Suprapubic skin (tissue), 3 donors: ENCODE data around the gene CASP5.

Experiments used
- EP300 ChIP-seq: sonication (generic); formaldehyde crosslinking; IDR thresholded peaks from one replicate; pipeline ENCODE4 v1.6.1; 2017; ENCODE audit warnings: antibody characterized with exemption
- POLR2A ChIP-seq, 2 donors: fragments of 450-650 bp; IDR thresholded peaks; one replicate each; pipeline ENCODE4 v1.6.1; 2017; ENCODE audit warnings: antibody characterized with exemption in 2 of 2, mild to moderate bottlenecking in 2 of 2, moderate library complexity in 2 of 2
- TF ChIP-seq, protein P1 (sequence below), 2 donors: fragments of 200-600 bp in 1 of 2; fragments of 450-650 bp in 1 of 2; sonication (generic) in 1 of 2; IDR thresholded peaks; one replicate each; pipeline ENCODE4 v1.5.1; 2016 to 2019; ENCODE audit warnings: antibody characterized with exemption in 2 of 2, mild to moderate bottlenecking in 1 of 2, moderate library complexity in 1 of 2

DNA sequence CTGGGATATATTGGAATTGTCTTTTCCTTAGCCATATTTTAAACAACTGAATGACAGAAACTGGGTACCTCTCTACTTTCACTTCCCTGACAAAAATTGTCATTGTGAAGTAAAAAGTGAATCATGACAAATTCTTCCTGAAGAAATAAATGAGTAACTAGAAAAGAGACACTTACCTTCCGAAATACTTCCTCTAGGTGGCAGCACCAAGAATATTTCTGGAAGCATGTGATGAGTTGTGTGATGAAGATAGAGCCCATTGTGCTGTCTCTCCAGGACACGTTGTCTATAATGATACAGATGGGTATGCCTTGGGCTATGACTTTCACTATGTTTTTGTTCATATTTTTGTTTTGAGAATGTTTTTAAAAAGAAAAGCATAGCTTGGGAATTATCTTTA lies 76.1 kb downstream of the CASP5 start:
- TF ChIP-seq, protein P1, sequence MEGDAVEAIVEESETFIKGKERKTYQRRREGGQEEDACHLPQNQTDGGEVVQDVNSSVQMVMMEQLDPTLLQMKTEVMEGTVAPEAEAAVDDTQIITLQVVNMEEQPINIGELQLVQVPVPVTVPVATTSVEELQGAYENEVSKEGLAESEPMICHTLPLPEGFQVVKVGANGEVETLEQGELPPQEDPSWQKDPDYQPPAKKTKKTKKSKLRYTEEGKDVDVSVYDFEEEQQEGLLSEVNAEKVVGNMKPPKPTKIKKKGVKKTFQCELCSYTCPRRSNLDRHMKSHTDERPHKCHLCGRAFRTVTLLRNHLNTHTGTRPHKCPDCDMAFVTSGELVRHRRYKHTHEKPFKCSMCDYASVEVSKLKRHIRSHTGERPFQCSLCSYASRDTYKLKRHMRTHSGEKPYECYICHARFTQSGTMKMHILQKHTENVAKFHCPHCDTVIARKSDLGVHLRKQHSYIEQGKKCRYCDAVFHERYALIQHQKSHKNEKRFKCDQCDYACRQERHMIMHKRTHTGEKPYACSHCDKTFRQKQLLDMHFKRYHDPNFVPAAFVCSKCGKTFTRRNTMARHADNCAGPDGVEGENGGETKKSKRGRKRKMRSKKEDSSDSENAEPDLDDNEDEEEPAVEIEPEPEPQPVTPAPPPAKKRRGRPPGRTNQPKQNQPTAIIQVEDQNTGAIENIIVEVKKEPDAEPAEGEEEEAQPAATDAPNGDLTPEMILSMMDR (IDR thresholded peaks at IDR 0.05), result peak; percentile 38 to 44
- TF ChIP-seq EP300 (no peak), POLR2A (IDR thresholded peaks at IDR 0.05) (no peak)
